Heart right ventricle (tissue), 16 donors: ENCODE data around the gene ACTR3C. TPM values are rescaled to one million over a fixed set of nuclear protein-coding genes. Genes with fewer than 3 reads are reported as not detected.

Experiments
- ATAC-seq, 8 donors: fragments of 200-7000 bp; cut with Tn5 transposase; one replicate each; pipeline ENCODE4 v1.9.1; 2020; ENCODE audit warnings: mild to moderate bottlenecking in 8 of 8, moderate library complexity in 8 of 8, moderate number of reproducible peaks in 1 of 8
- DNase-seq, 2 donors: peaks; one replicate each; pipeline ENCODE4 v3.0.0-alpha.2; 2020
- H3K27ac ChIP-seq, 10 donors: fragments of 200-600 bp; sonication (generic) in 2 of 10; one replicate each; pipeline versions ENCODE4 v1.5.0 to v1.8.0; 2020 to 2022; ENCODE audit warnings: mild to moderate bottlenecking in 3 of 10
- H3K27me3 ChIP-seq, 7 donors: fragments of 200-600 bp; one replicate each; pipeline ENCODE4 v1.8.0; 2021 to 2022; ENCODE audit warnings: mild to moderate bottlenecking in 2 of 7
- H3K36me3 ChIP-seq, 9 donors: fragments of 200-600 bp; sonication (generic) in 1 of 9; one replicate each; pipeline versions ENCODE4 v1.5.0 to v1.8.0; 2020 to 2022; ENCODE audit warnings: mild to moderate bottlenecking in 2 of 9
- H3K4me1 ChIP-seq, 9 donors: fragments of 200-600 bp; sonication (generic) in 1 of 9; one replicate each; pipeline versions ENCODE4 v1.5.0 to v1.8.0; 2020 to 2022; ENCODE audit warnings: mild to moderate bottlenecking in 4 of 9
- H3K4me3 ChIP-seq, 10 donors: fragments of 200-600 bp; sonication (generic) in 2 of 10; one replicate each; pipeline versions ENCODE4 v1.5.0 to v1.8.0; 2020 to 2022; ENCODE audit warnings: mild to moderate bottlenecking in 7 of 10, moderate library complexity in 2 of 10
- H3K9me3 ChIP-seq, 11 donors: fragments of 200-600 bp in 10 of 11; sonication (generic) in 2 of 11; one replicate each; pipeline versions ENCODE4 v1.5.0 to v1.8.0; 2013 to 2022; ENCODE audit warnings: mild to moderate bottlenecking in 2 of 11, control low read depth in 1 of 11, moderate library complexity in 1 of 11
- CTCF ChIP-seq, 9 donors: fragments of 200-600 bp; sonication (generic) in 2 of 9; IDR thresholded peaks; one replicate each; pipeline versions ENCODE4 v1.5.0 to v1.8.0; 2021 to 2022; ENCODE audit warnings: antibody characterized with exemption in 9 of 9, mild to moderate bottlenecking in 5 of 9, moderate library complexity in 1 of 9
- WGBS, 2 donors: extraction: QIAGEN DNeasy Blood & Tissue Kit; methylation state at CpG; one replicate each; pipeline ENCODE4 v1.1.7; 2013; ENCODE audit warnings: inconsistent platforms in 1 of 2; 5-methylcytosine and 5-hydroxymethylcytosine counted together
- intact Hi-C, 10 donors: fragments of 100-400 bp; cut with DNase I; formaldehyde crosslinking; loops; one replicate each; pipeline versions ENCODE4 v1.11.1 to v1.14.2; 2022
- polyA plus RNA-seq, 2 donors: library from polyadenylated mRNA; stranded (reverse); fragments of 200-250 nt; gene quantifications; one replicate each; pipeline ENCODE4 v1.2.3, GENCODE V29; 2013
- total RNA-seq, 10 donors: library from RNA; stranded (reverse); fragmentation: NEBNext Ultra II Directional in 3 of 10; extraction: Animal tissue kit (Norgen Biotek cat#: 25700) in 3 of 10; gene quantifications; one replicate each; pipeline versions ENCODE4 v1.2.1 to v1.2.4, GENCODE V29; 2021 to 2023
- donor health status: Arrhythmogenic right ventricular cardiomyopathy.
- donor health status: ischemic (EF 13 %, LVEDD 7.1; RV severe dilation, severe dysfunction).
- donor health status: healthy with polysubstance abuse.
- donor health status: DM: no; HTN: yes; CAD: no.
- donor health status: DM: no; HTN: no; CAD: no.
- donor health status: ischemic (EF 25% LVEDD 6.9; RV normal size, moderate dysfunction).
- donor health status: ischemic (EF 25% LVEDD 5.7; RV mildly dilated, moderate dysfunction).
- donor health status: healthy.
- donor health status: DM: yes; HTN: yes; CAD: no.
- donor health status: Ischemic cardiomyopathy.
- donor health status: ischemic (EF 35%, LVEDD 5.7; RV mildly dilated, moderate dysfunction).
- donor health status: nonischemic (EF 11% LVEDD 7.7; RV severe dilation, severe dysfunction).
- donor health status: DM: yes; HTN: yes; CAD: no.
- donor health status: PGD.
- donor health status: ischemic (EF 29% LVEDD 5.4; RV normal size, mild dysfunction).
- donor health status: nonischemic (EF 23%, LVEDD 6.1; RV moderate dilation, normal function).

ACTR3C gene
- total and polyA plus RNA-seq, 12 donors, result 2.6 to 7.0 (median 3.5) TPM

- no peaks in the 10 kb centered on the region for H3K36me3 ChIP-seq
- ATAC-seq, result no peak
- H3K4me3 ChIP-seq, result no peak overlapping the region
- DNase-seq, result no peak
- H3K9me3 ChIP-seq, result no peaks in the 10 kb centered on the region
- intact Hi-C loops, result loop anchor here in 3 of 10 donors (5.0 kb wide), 1 partner anchor 63 kb away; no protein-coding TSS in a partner anchor
- no peak for TF ChIP-seq CTCF (IDR thresholded peaks at IDR 0.05)
- peaks cover 0 to 21% (median 3%) of the 10 kb centered on the region in 9 donors for H3K4me1 ChIP-seq
- WGBS, 2 donors, result 86 to 93% methylated on average over 4 of the region's 4 CpGs
- H3K27ac ChIP-seq, result no peak overlapping the region
- H3K27me3 ChIP-seq, result no peaks in the 10 kb centered on the region
Observed at GRCh38 chr7:150358988-150359621, 35.8 kb upstream of the ACTR3C start.

- intact Hi-C loops, result loop anchor here in 3 of 10 donors (5.0 kb wide), 1 partner anchor 64 kb away; no protein-coding TSS in a partner anchor
- Histone ChIP-seq H3K27ac (no peak overlapping the region), H3K27me3 (no peaks in the 10 kb centered on the region), H3K9me3 (no peaks in the 10 kb centered on the region), H3K4me3 (no peak overlapping the region), H3K4me1 (peaks cover 0 to 14% (median 3%) of the 10 kb centered on the region in 9 donors), H3K36me3 (no peaks in the 10 kb centered on the region)
- DNase-seq (no peak), ATAC-seq (no peak)
- TF ChIP-seq CTCF (IDR thresholded peaks at IDR 0.05), result no peak
- WGBS, 2 donors, result 97 to 98% methylated on average over 4 of the region's 4 CpGs
Observed at GRCh38 chr7:150358433-150358832, 35.1 kb upstream of the ACTR3C start.

- H3K27ac ChIP-seq, result no peak overlapping the region
- H3K4me1 ChIP-seq, result peaks cover 0 to 14% (median 3%) of the 10 kb centered on the region in 9 donors
- intact Hi-C loops, result loop anchor here in 5 of 10 donors (2.0 to 5.0 kb wide), 2 partner anchors 63 to 64 kb away; no protein-coding TSS in a partner anchor
- no peaks in the 10 kb centered on the region for H3K9me3 ChIP-seq
- H3K4me3 ChIP-seq, result no peak overlapping the region
- 83 to 88% methylated on average over 13 of the region's 13 CpGs for WGBS, 2 donors
- DNase-seq (no peak), ATAC-seq (no peak)
- H3K36me3 ChIP-seq, result no peaks in the 10 kb centered on the region
- no peak for TF ChIP-seq CTCF (IDR thresholded peaks at IDR 0.05)
- no peaks in the 10 kb centered on the region for H3K27me3 ChIP-seq
Observed at GRCh38 chr7:150357771-150358427, 34.6 kb upstream of the ACTR3C start.

GRCh38 chr7:150357270-150357669 lies 33.9 kb upstream of the ACTR3C start:
- 69 to 72% methylated on average over 9 of the region's 9 CpGs for WGBS, 2 donors
- ATAC-seq, result no peak
- H3K4me1 ChIP-seq, result peaks cover 0 to 14% (median 3%) of the 10 kb centered on the region in 9 donors
- H3K9me3 ChIP-seq, result no peaks in the 10 kb centered on the region
- no peak overlapping the region for H3K4me3 ChIP-seq
- no peak for DNase-seq
- intact Hi-C loops, result loop anchor here in 5 of 10 donors (2.0 to 5.0 kb wide), 2 partner anchors 64 to 65 kb away; no protein-coding TSS in a partner anchor
- TF ChIP-seq CTCF (IDR thresholded peaks at IDR 0.05), result no peak
- no peak overlapping the region for H3K27ac ChIP-seq
- H3K36me3 ChIP-seq, result no peaks in the 10 kb centered on the region
- H3K27me3 ChIP-seq, result no peaks in the 10 kb centered on the region
